Fibroblast of lung (primary cell): ENCODE data around the gene SPACDR.

Experiments used
- EZH2 ChIP-seq: IDR thresholded peaks from 2 replicates; pipeline ENCODE4 v1.5.1; 2012; ENCODE audit warnings: low read length, control low read depth, mild to moderate bottlenecking; ENCODE audit errors: missing control alignments
- TF ChIP-seq, protein P1 (sequence below), 2 donors: IDR thresholded peaks in 1 of 2; conservative IDR thresholded peaks in 1 of 2; 1 replicate in 1 of 2; 2 replicates in 1 of 2; pipeline ENCODE4 v1.5.1; 2011 to 2012; ENCODE audit warnings: low read length in 2 of 2, control low read depth in 1 of 2, inconsistent platforms in 1 of 2, low read depth in 1 of 2, mild to moderate bottlenecking in 1 of 2

DNA sequence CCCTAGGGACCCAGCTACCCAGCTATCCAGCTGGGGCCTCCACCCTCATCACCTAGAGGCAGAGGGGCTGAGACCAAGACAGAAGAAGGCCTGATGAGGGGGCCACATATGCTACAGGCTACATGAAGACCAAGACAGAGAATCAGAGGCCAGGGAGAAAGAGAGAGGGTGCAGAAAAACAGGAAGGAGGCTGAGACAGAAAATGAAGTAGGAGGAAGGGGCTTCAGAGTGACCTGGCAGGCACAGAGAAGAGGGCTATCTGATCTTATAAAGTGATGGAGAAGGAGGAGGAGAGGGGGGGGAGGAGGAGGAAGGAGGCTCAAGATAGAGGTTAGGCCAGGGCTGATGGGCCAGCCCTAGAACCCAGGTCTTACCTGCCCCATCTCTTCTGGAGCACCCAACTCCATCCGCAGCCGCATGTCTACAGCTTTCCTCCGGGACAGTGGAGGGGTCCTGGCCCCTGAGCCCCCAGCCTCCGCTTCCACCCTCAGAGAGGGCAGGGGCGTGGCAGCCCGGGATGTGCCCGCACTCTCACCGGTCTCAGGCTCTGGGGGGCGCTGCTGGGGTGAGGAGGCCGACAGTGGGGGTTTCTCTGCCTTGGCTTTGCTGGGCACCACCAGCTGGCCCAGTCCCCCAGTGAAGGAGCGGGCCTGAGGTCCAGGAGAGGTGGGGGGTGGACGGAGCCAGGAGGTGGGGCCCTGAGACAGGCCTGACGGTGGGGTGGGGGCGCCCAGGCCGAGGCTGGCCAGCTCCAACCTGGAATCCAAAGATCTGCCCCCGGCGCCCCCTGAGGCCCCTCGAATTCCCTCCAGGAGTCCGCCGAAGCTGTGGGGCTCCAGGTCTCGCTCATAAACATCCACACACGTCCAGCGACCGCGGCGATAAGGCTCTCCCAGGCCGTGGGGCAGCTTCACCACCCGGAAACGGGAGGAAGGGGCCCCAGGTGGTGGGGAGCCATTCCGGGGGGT, 13.1 kb upstream of the SPACDR start:
- TF ChIP-seq, protein P1, sequence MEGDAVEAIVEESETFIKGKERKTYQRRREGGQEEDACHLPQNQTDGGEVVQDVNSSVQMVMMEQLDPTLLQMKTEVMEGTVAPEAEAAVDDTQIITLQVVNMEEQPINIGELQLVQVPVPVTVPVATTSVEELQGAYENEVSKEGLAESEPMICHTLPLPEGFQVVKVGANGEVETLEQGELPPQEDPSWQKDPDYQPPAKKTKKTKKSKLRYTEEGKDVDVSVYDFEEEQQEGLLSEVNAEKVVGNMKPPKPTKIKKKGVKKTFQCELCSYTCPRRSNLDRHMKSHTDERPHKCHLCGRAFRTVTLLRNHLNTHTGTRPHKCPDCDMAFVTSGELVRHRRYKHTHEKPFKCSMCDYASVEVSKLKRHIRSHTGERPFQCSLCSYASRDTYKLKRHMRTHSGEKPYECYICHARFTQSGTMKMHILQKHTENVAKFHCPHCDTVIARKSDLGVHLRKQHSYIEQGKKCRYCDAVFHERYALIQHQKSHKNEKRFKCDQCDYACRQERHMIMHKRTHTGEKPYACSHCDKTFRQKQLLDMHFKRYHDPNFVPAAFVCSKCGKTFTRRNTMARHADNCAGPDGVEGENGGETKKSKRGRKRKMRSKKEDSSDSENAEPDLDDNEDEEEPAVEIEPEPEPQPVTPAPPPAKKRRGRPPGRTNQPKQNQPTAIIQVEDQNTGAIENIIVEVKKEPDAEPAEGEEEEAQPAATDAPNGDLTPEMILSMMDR (conservative IDR thresholded peaks at IDR 0.05 in 1 of 2, IDR thresholded peaks at IDR 0.05 in 1 of 2; ENCODE audit: low read depth in 1 of 2, low read length in 2 of 2), result peak in 1 of 2 donors; percentile 21
- no peak for TF ChIP-seq EZH2
